Osteoblast (primary cell): ENCODE data around the gene TOLLIP. TPM values are rescaled to one million over a fixed set of nuclear protein-coding genes. Genes with fewer than 3 reads are reported as not detected.

Experiments
- DNase-seq: peaks from one replicate; pipeline ENCODE4 v3.0.0; 2011; ENCODE audit warnings: low spot score, mixed read lengths; ENCODE audit not compliant: insufficient read length; ENCODE audit errors: missing footprints
- H2AFZ ChIP-seq: 2 replicates; pipeline ENCODE4 v1.6.0; 2011; ENCODE audit warnings: mild to moderate bottlenecking, low read length
- H3K27ac ChIP-seq: 2 replicates; pipeline ENCODE4 v1.5.1; 2011; ENCODE audit warnings: mild to moderate bottlenecking, low read depth, low read length, moderate library complexity
- H3K27me3 ChIP-seq: 2 replicates; pipeline ENCODE4 v1.6.0; 2012; ENCODE audit warnings: mild to moderate bottlenecking, control low read depth, inconsistent platforms, low read length, moderate library complexity; ENCODE audit not compliant: insufficient read depth
- H3K36me3 ChIP-seq: 2 replicates; pipeline ENCODE4 v1.5.1; 2011; ENCODE audit warnings: mild to moderate bottlenecking, low read length, control low read depth, moderate library complexity; ENCODE audit not compliant: insufficient read depth
- H3K4me1 ChIP-seq: 2 replicates; pipeline ENCODE4 v1.5.1; 2011; ENCODE audit warnings: mild to moderate bottlenecking, low read length, control low read depth, moderate library complexity; ENCODE audit not compliant: insufficient read depth
- H3K4me2 ChIP-seq: 2 replicates; pipeline ENCODE4 v1.6.0; 2011; ENCODE audit warnings: mild to moderate bottlenecking, low read length; ENCODE audit not compliant: insufficient read depth
- H3K4me3 ChIP-seq: fragments of 200-600 bp; sonication (generic); 3 replicates; pipeline ENCODE4 v1.5.1; 2012; ENCODE audit warnings: mild to moderate bottlenecking, low read length, inconsistent platforms; ENCODE audit not compliant: insufficient read depth
- H3K79me2 ChIP-seq: 2 replicates; pipeline ENCODE4 v1.6.0; 2012; ENCODE audit warnings: mild to moderate bottlenecking, low read length, control low read depth, inconsistent platforms; ENCODE audit not compliant: insufficient read depth
- H3K9me3 ChIP-seq: 2 replicates; pipeline ENCODE4 v1.5.1; 2011; ENCODE audit warnings: low read depth, low read length, control low read depth
- H4K20me1 ChIP-seq: 2 replicates; pipeline ENCODE4 v1.6.0; 2012; ENCODE audit warnings: mild to moderate bottlenecking, low read length, control low read depth; ENCODE audit not compliant: insufficient read depth
- total RNA-seq: library from RNA; depleted of rRNA; stranded (reverse); fragments of >200 nt; gene quantifications from 2 replicates; pipeline ENCODE4 v1.2.3, GENCODE V29; 2012
- TF ChIP-seq, protein P1 (sequence below): IDR thresholded peaks from 2 replicates; pipeline ENCODE4 v1.5.1; 2011; ENCODE audit warnings: mild to moderate bottlenecking, low read depth, low read length, moderate library complexity; ENCODE audit errors: extremely low read depth

TOLLIP gene
- total RNA-seq, 1 donor, result 30.8 TPM

DNA sequence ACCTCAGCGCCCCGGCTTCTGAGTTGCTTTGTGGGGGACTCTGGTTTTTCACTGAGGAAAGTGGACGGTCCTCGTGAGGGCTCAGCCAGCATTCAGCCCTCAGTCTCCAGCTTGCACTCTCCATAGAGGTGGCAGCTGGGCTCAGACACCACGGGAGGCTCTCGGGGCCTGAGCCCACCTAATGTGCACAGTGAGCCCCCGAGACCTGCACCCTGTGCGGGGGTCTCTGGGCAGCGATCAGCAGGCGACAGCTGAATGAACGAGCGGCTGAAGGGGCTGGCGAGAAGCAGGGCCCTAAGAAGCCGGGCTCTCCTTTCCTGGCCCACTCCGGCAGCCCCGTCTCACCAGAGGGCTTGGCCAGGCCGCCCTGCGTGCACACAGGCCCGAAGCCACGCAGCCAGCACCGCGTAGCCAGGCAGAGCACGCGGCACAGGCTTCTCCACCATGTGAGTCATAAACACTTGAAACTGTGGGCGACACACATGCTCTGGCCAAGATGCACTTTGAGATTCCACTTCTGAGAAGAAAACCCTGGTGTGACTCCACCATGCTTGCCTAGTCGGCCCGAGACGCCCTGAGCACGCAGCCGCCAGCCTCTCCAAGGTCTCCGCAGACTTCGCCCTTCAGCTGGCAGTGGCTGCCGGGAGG is 28.0 kb downstream of the TOLLIP start:
- Histone ChIP-seq H3K4me1 (no peaks in the 10 kb centered on the region), H3K27me3 (no peaks in the 10 kb centered on the region), H3K79me2 (no peaks in the 10 kb centered on the region), H3K36me3 (peaks cover 31% of the 10 kb centered on the region), H3K4me3 (no peak overlapping the region), H2AFZ (no peak overlapping the region), H3K9me3 (no peaks in the 10 kb centered on the region), H4K20me1 (peaks cover 17% of the 10 kb centered on the region), H3K27ac (no peak overlapping the region), H3K4me2 (no peak overlapping the region)
- TF ChIP-seq, protein P1, sequence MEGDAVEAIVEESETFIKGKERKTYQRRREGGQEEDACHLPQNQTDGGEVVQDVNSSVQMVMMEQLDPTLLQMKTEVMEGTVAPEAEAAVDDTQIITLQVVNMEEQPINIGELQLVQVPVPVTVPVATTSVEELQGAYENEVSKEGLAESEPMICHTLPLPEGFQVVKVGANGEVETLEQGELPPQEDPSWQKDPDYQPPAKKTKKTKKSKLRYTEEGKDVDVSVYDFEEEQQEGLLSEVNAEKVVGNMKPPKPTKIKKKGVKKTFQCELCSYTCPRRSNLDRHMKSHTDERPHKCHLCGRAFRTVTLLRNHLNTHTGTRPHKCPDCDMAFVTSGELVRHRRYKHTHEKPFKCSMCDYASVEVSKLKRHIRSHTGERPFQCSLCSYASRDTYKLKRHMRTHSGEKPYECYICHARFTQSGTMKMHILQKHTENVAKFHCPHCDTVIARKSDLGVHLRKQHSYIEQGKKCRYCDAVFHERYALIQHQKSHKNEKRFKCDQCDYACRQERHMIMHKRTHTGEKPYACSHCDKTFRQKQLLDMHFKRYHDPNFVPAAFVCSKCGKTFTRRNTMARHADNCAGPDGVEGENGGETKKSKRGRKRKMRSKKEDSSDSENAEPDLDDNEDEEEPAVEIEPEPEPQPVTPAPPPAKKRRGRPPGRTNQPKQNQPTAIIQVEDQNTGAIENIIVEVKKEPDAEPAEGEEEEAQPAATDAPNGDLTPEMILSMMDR, result no peak
- no peak for DNase-seq

DNA sequence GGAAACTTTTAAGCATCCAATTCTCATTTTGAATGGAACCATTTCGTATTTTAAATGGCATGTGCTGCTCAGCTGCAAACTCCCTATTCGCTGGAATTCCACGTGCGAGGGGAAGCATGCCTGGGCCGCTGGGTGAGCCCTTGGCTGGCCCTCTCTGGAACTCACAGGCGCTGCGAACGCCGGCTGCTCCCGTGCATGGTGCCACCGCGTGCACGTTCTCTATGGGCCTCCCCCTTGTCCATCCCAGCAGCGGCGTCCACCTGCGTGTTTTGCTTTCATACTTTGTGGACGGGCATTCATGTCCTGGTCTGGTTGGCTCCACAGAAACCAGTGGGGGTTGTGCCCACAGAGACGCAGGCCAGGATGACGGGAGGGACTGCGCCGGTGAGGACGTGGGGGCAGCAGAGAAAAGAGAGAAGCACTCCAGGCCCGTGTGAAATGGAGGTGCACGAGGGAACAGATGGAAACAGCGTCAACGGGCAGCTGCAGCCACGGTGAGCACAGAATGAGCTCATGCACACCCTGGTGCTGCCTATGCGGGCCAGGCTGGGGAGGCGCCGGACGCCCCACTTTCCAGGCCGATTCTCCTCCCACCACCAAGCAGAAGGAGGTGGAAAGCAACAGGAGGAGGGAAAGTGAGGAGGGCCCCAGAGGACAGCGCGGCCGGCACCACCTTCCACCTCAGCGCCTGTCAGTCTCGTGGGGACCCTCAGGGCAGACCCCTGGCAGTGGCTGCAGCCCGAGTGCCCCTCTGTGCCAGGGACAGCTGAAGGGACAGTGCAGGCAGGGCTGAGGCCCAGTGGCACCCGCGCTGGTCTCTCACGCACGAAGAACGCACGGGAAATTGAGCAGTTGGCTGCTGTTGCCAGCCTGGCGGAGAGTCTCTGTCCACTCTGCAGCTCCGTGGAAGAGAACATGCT is 29.1 kb downstream of the TOLLIP start:
- no peak overlapping the region for H2AFZ ChIP-seq

GRCh38 chr11:1279674-1280055 is 29.8 kb downstream of the TOLLIP start:
- H4K20me1 ChIP-seq, result peaks cover 12% of the 10 kb centered on the region
- TF ChIP-seq, protein P1, result no peak

More for the DNA sequence above, 29.1 kb downstream of the TOLLIP start:
- H3K36me3 ChIP-seq, result peaks cover 29% of the 10 kb centered on the region
- H3K27ac ChIP-seq, result no peak overlapping the region
- no peaks in the 10 kb centered on the region for H3K79me2 ChIP-seq
- no peak overlapping the region for H3K4me3 ChIP-seq
- H3K4me1 ChIP-seq, result no peaks in the 10 kb centered on the region
- H3K4me2 ChIP-seq, result no peak overlapping the region
- TF ChIP-seq, protein P1, result no peak
- no peak for DNase-seq
- H3K9me3 ChIP-seq, result no peaks in the 10 kb centered on the region
- no peaks in the 10 kb centered on the region for H3K27me3 ChIP-seq
- peaks cover 13% of the 10 kb centered on the region for H4K20me1 ChIP-seq

More at GRCh38 chr11:1279674-1280055, 29.8 kb downstream of the TOLLIP start:
- no peak overlapping the region for H3K4me3 ChIP-seq
- H2AFZ ChIP-seq, result no peak overlapping the region
- H3K9me3 ChIP-seq, result no peaks in the 10 kb centered on the region
- DNase-seq, result no peak
- no peaks in the 10 kb centered on the region for H3K27me3 ChIP-seq
- H3K27ac ChIP-seq, result no peak overlapping the region
- no peaks in the 10 kb centered on the region for H3K79me2 ChIP-seq
- peaks cover 32% of the 10 kb centered on the region for H3K36me3 ChIP-seq
- no peak overlapping the region for H3K4me2 ChIP-seq
- H3K4me1 ChIP-seq, result no peaks in the 10 kb centered on the region
